HepG2 (cell line): ENCODE measurements around the gene ZC3H4. TPM values are rescaled to one million over a fixed set of nuclear protein-coding genes. Genes with fewer than 3 reads are reported as not detected.

ENCODE experiments used
- BRD4 ChIP-seq: sonication (generic); formaldehyde crosslinking; IDR thresholded peaks from 2 replicates; pipeline ENCODE4 v1.4.0; 2020; ENCODE audit warnings: missing genetic modification reagents
- CTCF ChIP-seq: sonication (generic); formaldehyde crosslinking; IDR thresholded peaks from 2 replicates; pipeline ENCODE4 v1.5.0; 2020; ENCODE audit warnings: mild to moderate bottlenecking, missing genetic modification reagents, moderate library complexity
- DMAP1 ChIP-seq: IDR thresholded peaks from 2 replicates; pipeline ENCODE4 v1.6.1; 2016
- E2F2 ChIP-seq: sonication (generic); formaldehyde crosslinking; IDR thresholded peaks from 2 replicates; pipeline ENCODE4 v1.4.0; 2020; ENCODE audit warnings: missing genetic modification reagents, borderline replicate concordance
- ESRRA ChIP-seq: sonication (generic); formaldehyde crosslinking; IDR thresholded peaks from 2 replicates; pipeline ENCODE4 v1.5.1; 2020; ENCODE audit warnings: mild to moderate bottlenecking, low read depth, missing genetic modification reagents
- FOXJ3 ChIP-seq: sonication (generic); formaldehyde crosslinking; IDR thresholded peaks from 2 replicates; pipeline ENCODE4 v1.4.0; 2020; ENCODE audit warnings: missing genetic modification reagents, mild to moderate bottlenecking, borderline replicate concordance
- GMEB1 ChIP-seq: sonication (generic); formaldehyde crosslinking; IDR thresholded peaks from 2 replicates; pipeline ENCODE4 v1.5.1; 2020; ENCODE audit warnings: missing genetic modification reagents, mild to moderate bottlenecking, borderline replicate concordance
- HIVEP1 ChIP-seq: sonication (generic); formaldehyde crosslinking; IDR thresholded peaks from 2 replicates; pipeline ENCODE4 v1.4.0; 2020; ENCODE audit warnings: mild to moderate bottlenecking, missing genetic modification reagents
- HNF1B ChIP-seq: sonication (generic); formaldehyde crosslinking; IDR thresholded peaks from 2 replicates; pipeline ENCODE4 v1.5.1; 2020; ENCODE audit warnings: mild to moderate bottlenecking, moderate library complexity, missing genetic modification reagents
- HNRNPK ChIP-seq: fragments of 200-400 bp; formaldehyde crosslinking; IDR thresholded peaks from 2 replicates; pipeline ENCODE4 v1.6.1; 2018; ENCODE audit warnings: low read length, low read depth, moderate library complexity, mild to moderate bottlenecking; ENCODE audit not compliant: poor library complexity, severe bottlenecking
- JUND ChIP-seq: sonication (generic); formaldehyde crosslinking; IDR thresholded peaks from 2 replicates; pipeline ENCODE4 v1.8.0; 2022; ENCODE audit warnings: mild to moderate bottlenecking, missing genetic modification reagents
- KMT2B ChIP-seq: IDR thresholded peaks from 2 replicates; pipeline ENCODE4 v1.6.1; 2016; ENCODE audit warnings: missing genetic modification reagents, missing compliant biosample characterization
- MED1 ChIP-seq: sonication (generic); formaldehyde crosslinking; IDR thresholded peaks from 2 replicates; pipeline ENCODE4 v1.4.0; 2020; ENCODE audit warnings: missing genetic modification reagents
- RAD51 ChIP-seq: fragments of 450-650 bp; IDR thresholded peaks from 2 replicates; pipeline ENCODE4 v1.6.1; 2016; ENCODE audit warnings: borderline replicate concordance
- RXRB ChIP-seq: IDR thresholded peaks from 2 replicates; pipeline ENCODE4 v1.6.1; 2016; ENCODE audit warnings: borderline replicate concordance, missing genetic modification reagents, missing compliant biosample characterization
- SMAD9 ChIP-seq: sonication (generic); formaldehyde crosslinking; IDR thresholded peaks from 2 replicates; pipeline ENCODE4 v1.5.1; 2020; ENCODE audit warnings: mild to moderate bottlenecking, missing genetic modification reagents
- YY1 ChIP-seq: IDR thresholded peaks from 2 replicates; pipeline ENCODE4 v1.6.1; 2011; ENCODE audit warnings: low read length, low read depth, moderate library complexity, mild to moderate bottlenecking; ENCODE audit not compliant: insufficient read depth, insufficient replicate concordance
- ZBTB25 ChIP-seq: IDR thresholded peaks from 2 replicates; pipeline ENCODE4 v1.6.1; 2018; ENCODE audit warnings: missing genetic modification reagents
- ZFP36L2 ChIP-seq: sonication (generic); formaldehyde crosslinking; IDR thresholded peaks from 2 replicates; pipeline ENCODE4 v1.4.0; 2020; ENCODE audit warnings: missing genetic modification reagents
- ZNF225 ChIP-seq: sonication (generic); formaldehyde crosslinking; IDR thresholded peaks from 2 replicates; pipeline ENCODE4 v1.4.0; 2020; ENCODE audit warnings: mild to moderate bottlenecking, missing genetic modification reagents
- ZNF747 ChIP-seq: sonication (generic); formaldehyde crosslinking; IDR thresholded peaks from 2 replicates; pipeline ENCODE4 v1.8.1; 2023; ENCODE audit warnings: missing genetic modification reagents, mild to moderate bottlenecking, borderline replicate concordance
- ZSCAN31 ChIP-seq: sonication (generic); formaldehyde crosslinking; IDR thresholded peaks from 2 replicates; pipeline ENCODE4 v1.5.0; 2020; ENCODE audit warnings: low read depth, mild to moderate bottlenecking, missing genetic modification reagents
- polyA plus RNA-seq, 8 experiments: library from polyadenylated mRNA; depleted of rRNA in 3 of 8; stranded (reverse) in 7 of 8; unstranded in 1 of 8; fragments of >200 nt; fragmentation: Illumina TruSeq in 4 of 8; extraction: Trizol in 4 of 8; gene quantifications; 2 replicates each; pipeline versions ENCODE4 v1.2.1 to v1.2.3, GENCODE V29; 2011 to 2016; ENCODE audit warnings: low read depth in 4 of 8, missing spikeins in 1 of 8, mixed read lengths in 1 of 8; ENCODE audit not compliant: insufficient read depth in 1 of 8
- total RNA-seq, 5 experiments: library from RNA; depleted of rRNA; stranded (reverse); fragments of >200 nt; fragmentation: Illumina TruSeq; extraction: Trizol; gene quantifications; 2 replicates each; pipeline ENCODE4 v1.2.3, GENCODE V29; 2016; ENCODE audit warnings: low read depth in 1 of 5

The ZC3H4 gene
- total and polyA plus RNA-seq, 2 of the 13 experiments (the other 11 are each of a cell fraction or from before 2014, with no cell fraction given): 1.8 to 10.7 TPM

GRCh38 chr19:47130589-47131227 lies 17.1 kb upstream of the ZC3H4 start, which contains the start of gene SAE1 (continued):
- TF ChIP-seq CTCF: peak; percentile 90
- TF ChIP-seq ZBTB25 (CRISPR knock-in tag): peak; percentile 60; the same call in 1 of the 2 replicates
- no peak for TF ChIP-seq HNRNPK
- peak; percentile 88 for TF ChIP-seq YY1
- peak; percentile 90 for TF ChIP-seq HNF1B (CRISPR knock-in tag)
- 0 out of 2 replicates have a peak, but pooled peaks have one; percentile 17 for TF ChIP-seq FOXJ3 (CRISPR knock-in tag)
- TF ChIP-seq DMAP1 (CRISPR knock-in tag): peak; percentile 77; the same call in 1 of the 2 replicates
- TF ChIP-seq ZNF225 (CRISPR knock-in tag): peak; percentile 46; the same call in 1 of the 2 replicates
- TF ChIP-seq BRD4 (CRISPR knock-in tag): peak; percentile 81
- peak; percentile 69 for TF ChIP-seq ESRRA (CRISPR knock-in tag)
- no peak for TF ChIP-seq JUND (CRISPR knock-in tag)
- TF ChIP-seq ZNF747 (CRISPR knock-in tag): peak; percentile 51; the same call in 1 of the 2 replicates
- no peak for TF ChIP-seq SMAD9 (CRISPR knock-in tag)
- TF ChIP-seq E2F2 (CRISPR knock-in tag): no peak; the same call in 1 of the 2 replicates
- TF ChIP-seq ZFP36L2 (CRISPR knock-in tag): no peak
- TF ChIP-seq GMEB1: peak; percentile 78; the same call in 1 of the 2 replicates
- peak; percentile 38; the same call in 1 of the 2 replicates for TF ChIP-seq RXRB (CRISPR knock-in tag)
- peak; percentile 99 for TF ChIP-seq RAD51
- TF ChIP-seq MED1 (CRISPR knock-in tag): peak; percentile 35; the same call in 1 of the 2 replicates
- TF ChIP-seq HIVEP1: peak; percentile 80
- TF ChIP-seq KMT2B (CRISPR knock-in tag): peak; percentile 76
- peak; percentile 35; the same call in 1 of the 2 replicates for TF ChIP-seq ZSCAN31
